ENCODE data around the gene GMCL2.

The GMCL2 gene

GRCh38 chr5:178216779-178217178, 29.6 kb upstream of the GMCL2 start:
- in situ Hi-C loops (cut with MboI; ENCODE audit: low sequenced_read_pairs, unreplicated experiment) = no loop called here
- DNase-seq (ENCODE audit: low spot score) = no peak
- no peak for TF ChIP-seq CTCF (IDR thresholded peaks at IDR 0.05; ENCODE audit: borderline replicate concordance, control extremely low read depth, extremely low read depth, insufficient read depth, missing control alignments)

GRCh38 chr5:178216088-178216534, 28.9 kb upstream of the GMCL2 start:
- TF ChIP-seq CTCF (IDR thresholded peaks at IDR 0.05; ENCODE audit: borderline replicate concordance, control extremely low read depth, extremely low read depth, insufficient read depth, missing control alignments) = no peak
- in situ Hi-C loops (cut with MboI; ENCODE audit: low sequenced_read_pairs, unreplicated experiment) = no loop called here
- no peak for DNase-seq (ENCODE audit: low spot score)

GRCh38 chr5:178215280-178216002, 28.3 kb upstream of the GMCL2 start:
- in situ Hi-C loops (cut with MboI; ENCODE audit: low sequenced_read_pairs, unreplicated experiment) = no loop called here
- DNase-seq (ENCODE audit: low spot score) = no peak
- TF ChIP-seq CTCF (IDR thresholded peaks at IDR 0.05; ENCODE audit: borderline replicate concordance, control extremely low read depth, extremely low read depth, insufficient read depth, missing control alignments) = no peak

- in situ Hi-C loops (cut with MboI; ENCODE audit: low sequenced_read_pairs, unreplicated experiment) = no loop called here
- no peak for DNase-seq (ENCODE audit: low spot score)
- no peak for TF ChIP-seq CTCF (IDR thresholded peaks at IDR 0.05; ENCODE audit: borderline replicate concordance, control extremely low read depth, extremely low read depth, insufficient read depth, missing control alignments)
Observed at GRCh38 chr5:178214160-178214803, 27.1 kb upstream of the GMCL2 start.

- no peak for DNase-seq (ENCODE audit: low spot score)
- TF ChIP-seq CTCF (IDR thresholded peaks at IDR 0.05; ENCODE audit: borderline replicate concordance, control extremely low read depth, extremely low read depth, insufficient read depth, missing control alignments) = no peak
- in situ Hi-C loops (cut with MboI; ENCODE audit: low sequenced_read_pairs, unreplicated experiment) = no loop called here
Observed at GRCh38 chr5:178213748-178214151, 26.6 kb upstream of the GMCL2 start.

- in situ Hi-C loops (cut with MboI; ENCODE audit: low sequenced_read_pairs, unreplicated experiment) = no loop called here
- TF ChIP-seq CTCF (IDR thresholded peaks at IDR 0.05; ENCODE audit: borderline replicate concordance, control extremely low read depth, extremely low read depth, insufficient read depth, missing control alignments) = no peak
- no peak for DNase-seq (ENCODE audit: low spot score)
Observed at GRCh38 chr5:178213003-178213461, 25.9 kb upstream of the GMCL2 start.

Data from GM13976 (cell line).